Measurements from ENCODE around the gene ABCC4.
A peak's percentile ranks its signal among the peaks of the same experiment; 100 is the strongest.

ABCC4 gene

DNA sequence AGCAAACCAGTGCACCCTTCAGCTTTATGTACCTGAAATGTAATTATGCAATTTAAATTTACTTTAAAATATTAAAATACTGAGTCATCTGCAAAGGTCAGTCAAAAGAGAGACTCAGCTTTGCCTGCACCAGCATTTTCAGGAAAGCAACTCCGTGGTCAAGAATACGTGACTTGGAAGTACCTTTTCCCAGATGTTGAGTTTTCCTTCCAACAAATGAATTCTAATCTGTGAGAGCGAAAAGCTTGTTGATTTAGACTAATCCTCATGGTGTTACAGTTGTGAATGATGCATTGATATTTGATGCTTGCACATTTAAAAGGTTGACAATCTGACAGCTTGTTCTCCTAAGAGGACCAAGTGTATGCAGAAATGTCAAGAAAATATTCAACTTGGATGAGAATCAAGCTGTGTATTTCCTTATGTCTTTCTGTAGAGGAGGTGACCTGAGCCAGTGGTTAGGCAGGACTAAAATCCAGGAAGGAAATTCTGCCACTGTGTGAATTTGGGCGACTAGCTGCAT is 270.4 kb downstream of the ABCC4 start:
- DNase-seq = peak; percentile 11

DNA sequence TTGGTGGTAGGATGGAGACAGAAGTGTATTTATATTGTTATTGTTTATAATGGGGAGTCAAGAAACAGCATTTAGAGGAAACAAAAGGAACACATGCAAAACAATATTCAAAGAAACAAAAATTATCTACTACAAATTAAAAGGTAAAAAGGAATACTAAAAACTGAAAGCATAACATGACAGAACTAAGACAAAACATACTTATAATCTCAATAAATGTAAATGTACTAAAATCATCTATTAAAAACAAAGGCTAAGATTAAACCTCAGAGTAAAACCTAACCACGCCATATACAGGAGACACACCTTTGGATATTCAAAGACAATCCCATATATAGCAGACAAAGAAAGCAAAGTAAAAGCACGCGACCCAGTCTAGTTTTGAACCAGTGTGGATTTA is 273.6 kb downstream of the ABCC4 start:
- DNase-seq = no peak

DNA sequence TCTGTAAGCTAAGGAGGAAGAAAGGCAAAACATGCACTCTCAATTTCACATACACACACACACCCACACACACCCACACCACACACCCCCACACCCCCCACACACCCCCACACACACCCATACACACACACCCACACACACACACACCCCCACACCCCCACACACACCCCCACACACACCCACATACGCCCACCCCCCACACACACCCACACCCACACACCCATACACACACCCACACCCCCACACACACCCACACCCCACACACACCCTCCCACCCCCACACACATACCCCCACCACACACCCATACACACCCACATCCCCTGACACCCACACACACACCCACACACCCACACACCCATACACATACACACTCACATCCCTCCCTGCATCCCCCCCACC is 276.1 kb downstream of the ABCC4 start:
- DNase-seq = no peak

DNA sequence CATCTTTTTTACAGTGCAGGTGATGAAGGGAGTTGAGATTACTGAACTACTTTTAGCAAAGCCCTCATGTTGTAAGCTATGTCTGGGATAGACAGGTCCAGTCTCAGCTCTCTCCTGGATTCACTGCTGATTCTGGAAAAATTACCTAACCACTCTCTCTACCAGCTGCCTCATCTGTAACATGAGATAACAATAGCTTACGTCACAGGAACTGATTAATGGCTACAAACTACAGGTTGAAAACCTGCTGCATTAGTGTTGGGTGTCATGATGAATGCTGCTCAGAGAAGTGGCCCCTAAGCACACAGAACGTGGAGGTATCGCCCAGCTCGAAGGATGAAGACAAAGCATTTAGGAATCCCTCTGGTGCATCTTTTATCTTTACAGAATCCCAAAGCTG is 277.8 kb downstream of the ABCC4 start:
- DNase-seq = no peak

DNA sequence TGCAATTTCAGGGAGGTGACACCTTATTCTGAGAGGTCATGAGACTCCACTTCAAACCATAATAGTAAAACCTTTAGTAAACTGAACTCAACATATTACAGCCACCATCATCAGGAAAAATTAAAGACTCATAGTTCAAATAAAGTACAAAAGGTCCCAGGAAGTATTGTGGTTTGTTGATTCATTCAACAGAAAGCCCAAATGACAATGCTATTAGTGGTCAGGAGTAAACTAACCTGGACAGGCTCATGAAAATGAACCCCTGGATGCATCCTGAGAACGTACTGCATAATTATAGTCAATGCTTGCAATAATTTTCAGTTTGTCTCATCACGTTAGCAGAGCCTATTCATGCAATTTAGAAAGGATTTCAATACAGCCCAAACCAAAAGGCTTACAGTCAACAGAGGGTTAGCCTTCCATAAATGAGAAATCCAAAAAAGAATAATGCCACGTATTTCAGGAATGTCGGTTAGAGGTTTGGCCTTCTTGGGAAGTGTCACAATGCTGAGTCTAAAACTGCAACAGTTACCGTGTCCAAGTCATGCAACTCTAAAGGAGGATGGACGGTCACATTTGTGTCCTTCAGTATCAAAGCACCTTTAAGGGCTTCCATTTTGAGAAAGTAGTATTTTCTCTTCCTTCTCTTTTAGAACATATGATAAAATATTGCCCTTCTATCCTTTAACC is 280.8 kb downstream of the ABCC4 start:
- DNase-seq = no peak

DNA sequence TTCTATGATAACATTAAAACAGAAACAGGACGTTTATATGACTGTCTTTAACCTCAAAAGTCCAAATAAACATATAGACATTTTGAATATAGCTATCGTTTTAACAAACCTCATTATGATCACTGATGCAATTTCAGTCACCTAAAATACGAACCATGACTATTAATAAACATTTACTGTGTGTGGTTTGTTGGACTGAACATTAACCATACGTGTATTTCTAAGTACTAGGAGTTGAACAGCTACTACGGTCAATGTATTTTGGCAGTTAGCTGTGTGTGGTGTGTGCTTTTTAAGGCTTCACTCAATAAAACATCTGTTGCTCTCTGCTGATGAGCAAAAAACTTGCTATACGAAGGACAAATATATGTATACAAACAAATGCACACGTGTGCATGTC is 281.4 kb downstream of the ABCC4 start:
- DNase-seq = no peak

DNA sequence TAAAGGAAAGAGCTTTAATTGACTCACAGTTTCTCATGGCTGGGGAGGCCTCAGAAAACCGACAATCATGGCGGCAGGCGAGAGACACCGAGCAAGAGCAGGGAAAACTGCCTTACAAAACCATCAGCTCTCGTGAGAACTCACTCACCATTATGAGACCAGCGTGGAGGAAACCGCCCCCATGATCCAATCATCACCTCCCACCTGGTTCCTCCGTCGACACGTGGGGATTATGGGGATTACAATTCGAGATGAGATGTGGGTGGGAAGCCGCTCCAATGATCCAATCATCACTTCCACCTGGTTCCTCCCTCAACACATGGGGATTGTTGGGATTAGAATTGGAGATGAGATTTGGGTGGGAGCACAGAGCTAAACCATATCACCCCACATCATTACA is 293.9 kb downstream of the ABCC4 start:
- no peak for DNase-seq

DNA sequence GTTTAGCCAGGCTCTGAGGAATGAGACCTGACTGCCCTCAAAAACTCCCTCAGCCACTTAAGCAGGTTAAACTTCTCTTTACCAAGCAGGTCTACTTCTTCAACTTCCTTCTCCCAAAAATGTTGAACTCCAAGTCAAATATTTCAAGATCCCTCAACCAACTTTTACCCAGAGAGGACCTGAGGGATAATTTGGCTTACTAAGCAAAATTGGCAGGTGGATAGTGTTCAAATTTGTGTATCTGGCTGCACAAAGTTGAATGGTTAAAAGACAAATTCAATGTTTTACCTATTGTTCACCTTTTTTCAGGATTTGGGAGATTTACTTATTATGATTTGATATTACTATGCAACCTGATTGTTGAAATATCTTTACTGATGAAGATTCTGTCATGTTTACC is 296.0 kb downstream of the ABCC4 start:
- no peak for DNase-seq

DNA sequence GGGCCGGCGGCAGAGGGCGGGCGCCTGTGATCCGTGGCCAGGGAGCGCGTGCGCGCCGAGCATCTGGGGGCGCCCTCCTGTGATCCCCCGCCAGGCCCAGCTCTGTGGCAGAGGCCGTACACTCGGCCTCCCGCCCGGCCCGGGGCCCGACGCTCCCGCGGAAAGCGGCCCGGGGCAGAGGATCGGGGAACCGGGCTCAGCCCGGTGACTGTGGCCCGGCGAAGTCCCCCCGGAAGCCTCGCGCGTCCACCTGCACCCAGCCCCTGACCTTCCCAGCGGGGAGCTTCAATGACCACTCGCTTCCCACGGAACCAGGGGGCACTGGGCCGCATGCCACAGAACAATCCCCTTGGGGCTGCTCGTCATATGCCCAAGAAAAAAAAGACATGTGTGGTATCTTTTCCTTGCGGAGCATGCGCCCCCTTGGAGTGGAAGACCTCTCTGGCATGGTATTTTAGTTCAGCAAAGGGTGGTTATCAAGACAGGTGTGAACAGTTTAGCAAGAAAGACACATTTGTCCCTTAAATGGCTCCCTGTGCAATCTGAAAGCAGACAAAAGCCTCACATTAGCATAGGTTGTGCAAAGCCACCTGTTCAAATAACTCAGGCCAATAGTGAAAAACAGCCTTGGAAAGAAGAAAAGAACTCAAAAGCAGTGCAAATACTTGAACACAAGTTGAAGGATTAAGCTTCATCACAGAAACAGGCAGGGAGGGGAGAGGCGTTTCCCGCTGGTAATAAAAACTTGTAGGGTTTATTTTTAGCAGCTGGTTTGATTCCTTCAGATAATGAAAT is 298.0 kb downstream of the ABCC4 start:
- DNase-seq = peak; percentile 55

DNA sequence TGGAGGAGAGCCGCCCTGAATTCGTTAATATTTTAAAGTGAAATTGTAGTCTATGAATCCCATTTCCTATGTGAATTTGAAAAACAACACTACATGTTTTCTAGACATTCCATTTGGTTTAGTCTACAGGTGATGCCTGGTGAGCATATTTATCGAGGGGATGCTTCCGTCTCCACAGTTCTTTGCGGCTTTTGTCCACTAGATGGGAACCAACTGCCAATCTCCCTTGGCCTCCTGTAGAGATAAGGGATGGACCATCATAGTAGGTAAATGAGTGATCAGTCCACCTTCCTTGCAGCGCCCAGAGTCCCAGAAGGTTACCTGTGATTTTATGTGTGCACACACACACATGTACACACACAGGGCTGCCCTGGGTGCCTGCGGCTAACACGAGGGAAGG is 299.1 kb downstream of the ABCC4 start:
- peak; percentile 5 for DNase-seq

DNA sequence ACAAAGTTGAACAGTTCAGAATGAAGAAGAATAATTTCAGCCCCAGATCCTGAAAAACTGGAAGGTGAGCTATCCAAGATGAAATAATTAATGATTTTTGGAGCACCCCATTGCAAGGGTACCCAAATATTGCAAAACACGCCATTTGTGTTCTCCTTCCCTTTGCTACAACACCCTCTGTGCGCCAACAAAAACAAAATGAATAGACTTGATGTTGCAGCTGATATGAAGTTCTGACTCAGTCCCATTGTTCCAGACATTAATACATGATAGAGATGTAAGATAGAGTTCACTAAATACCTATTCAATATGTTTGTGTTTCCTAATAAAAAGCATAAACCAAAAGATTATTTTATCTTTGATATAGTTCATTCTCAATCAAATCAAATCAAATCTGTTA is 301.4 kb downstream of the ABCC4 start:
- DNase-seq = no peak

DNA sequence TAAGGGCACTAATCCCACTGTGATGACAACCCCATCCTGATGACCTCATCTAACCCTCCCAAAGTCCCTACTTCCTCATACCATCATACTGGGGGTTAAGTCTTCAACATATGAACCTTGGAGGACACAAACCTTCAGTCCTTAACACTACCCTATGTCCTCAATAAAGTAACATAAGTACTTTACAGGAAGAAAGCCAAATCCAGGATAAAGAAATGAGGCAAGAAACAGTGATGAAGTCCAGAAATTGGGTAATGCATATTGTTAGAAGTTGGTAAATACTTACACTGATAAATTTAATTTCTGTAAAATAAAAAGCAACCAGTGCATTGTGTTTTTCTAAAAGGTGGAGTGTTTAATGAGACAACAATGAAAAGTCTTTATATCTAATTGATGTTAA is 304.1 kb downstream of the ABCC4 start:
- no peak for DNase-seq

DNA sequence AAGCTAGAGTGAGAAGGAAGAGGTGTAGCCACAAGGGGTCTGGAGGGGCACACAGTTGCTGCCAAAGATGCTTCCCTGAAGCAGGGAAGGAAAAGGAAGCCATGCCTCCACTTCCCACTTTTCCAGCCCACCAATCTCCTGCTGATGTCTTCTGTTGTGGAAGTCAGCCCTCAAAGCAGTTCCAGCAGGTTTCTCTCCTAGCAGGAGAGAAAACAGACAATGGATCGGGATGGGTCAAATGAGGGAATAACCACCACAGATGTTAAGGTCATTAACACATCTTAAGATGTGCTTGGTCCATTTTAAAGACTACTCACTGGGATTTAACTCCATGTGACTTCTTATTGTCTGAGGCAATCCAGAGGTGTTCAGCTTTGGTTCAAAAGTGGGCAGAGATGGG is 304.8 kb downstream of the ABCC4 start:
- no peak for DNase-seq

DNA sequence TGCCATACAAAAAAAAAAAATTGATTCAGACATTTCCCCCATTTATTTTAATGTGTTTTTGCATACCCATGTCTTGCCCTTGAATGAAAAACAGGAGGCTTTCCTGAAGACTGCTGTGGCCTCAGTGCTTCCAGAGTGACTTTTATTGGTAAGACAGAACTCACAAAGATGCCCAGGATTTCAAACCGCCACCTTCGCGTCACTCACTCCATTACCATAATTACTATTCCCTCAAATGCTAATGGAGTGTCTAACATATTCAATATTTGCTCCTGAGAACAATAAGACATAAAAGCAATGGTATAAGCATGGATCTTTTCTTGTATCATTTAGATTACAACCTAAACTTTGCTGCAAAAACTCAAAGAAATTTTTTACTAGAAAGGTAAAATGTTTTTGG is 306.7 kb downstream of the ABCC4 start:
- DNase-seq = no peak

DNA sequence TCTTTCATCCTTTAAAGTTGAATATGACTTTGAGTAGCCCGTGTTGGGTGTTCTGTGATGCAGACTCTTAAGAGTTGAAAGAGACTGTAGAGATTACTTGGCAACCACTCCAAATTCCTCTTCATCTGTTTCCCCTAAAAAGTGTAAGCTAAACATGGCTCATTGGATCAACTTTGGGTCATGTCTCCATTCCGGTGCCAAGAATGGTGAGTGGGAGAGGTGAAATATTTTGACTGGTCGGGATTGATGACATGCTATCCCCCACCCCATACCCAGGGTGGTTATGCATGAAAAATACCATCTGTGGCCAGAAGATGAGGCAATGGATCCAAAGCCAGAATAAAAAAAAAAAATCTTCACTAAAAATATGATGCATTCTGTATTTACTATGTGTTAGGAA is 307.6 kb downstream of the ABCC4 start:
- no peak for DNase-seq

DNA sequence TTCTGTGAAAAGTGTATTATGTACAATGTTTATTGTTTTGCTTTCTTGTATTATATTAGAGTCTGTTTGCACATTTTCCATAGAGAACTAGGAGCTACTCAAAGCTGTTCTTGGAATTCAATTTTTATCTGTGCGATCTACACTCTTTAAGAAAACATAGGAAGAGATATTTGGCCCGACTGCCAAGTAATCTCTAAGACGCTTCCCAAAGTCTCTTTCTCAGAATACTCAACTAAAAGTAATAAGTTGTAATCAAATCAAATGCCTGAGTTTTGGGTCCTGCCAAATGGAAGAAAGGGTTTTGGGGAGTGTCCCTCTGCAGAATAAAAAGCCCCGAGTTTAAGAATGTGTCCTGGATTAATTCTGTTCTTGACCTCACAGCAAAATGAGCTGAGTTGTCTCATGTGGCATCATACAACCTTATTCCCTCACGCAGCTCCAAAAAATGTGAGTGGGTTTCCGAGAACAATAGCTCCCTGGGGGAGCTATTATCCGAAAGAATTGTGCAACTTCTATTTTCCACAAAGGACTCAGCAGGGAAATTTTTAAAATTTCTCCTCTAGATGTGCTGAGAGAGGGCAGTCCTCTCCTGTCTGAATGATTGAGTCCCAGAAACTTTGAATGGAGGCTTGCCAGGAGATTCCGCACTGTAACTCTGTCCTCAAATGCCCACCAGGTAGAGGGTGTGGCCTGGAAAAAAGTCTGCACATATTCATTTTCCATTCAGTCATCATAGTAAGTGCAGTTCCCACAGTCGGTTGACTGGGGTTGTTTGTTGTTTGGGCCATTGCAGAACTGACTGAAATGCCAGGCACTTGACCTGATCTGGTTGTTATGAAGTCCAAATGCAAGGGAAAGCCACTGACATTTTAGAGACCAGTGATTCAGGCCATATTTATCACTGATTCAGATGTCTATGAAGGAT is 309.0 kb downstream of the ABCC4 start:
- DNase-seq = no peak

DNA sequence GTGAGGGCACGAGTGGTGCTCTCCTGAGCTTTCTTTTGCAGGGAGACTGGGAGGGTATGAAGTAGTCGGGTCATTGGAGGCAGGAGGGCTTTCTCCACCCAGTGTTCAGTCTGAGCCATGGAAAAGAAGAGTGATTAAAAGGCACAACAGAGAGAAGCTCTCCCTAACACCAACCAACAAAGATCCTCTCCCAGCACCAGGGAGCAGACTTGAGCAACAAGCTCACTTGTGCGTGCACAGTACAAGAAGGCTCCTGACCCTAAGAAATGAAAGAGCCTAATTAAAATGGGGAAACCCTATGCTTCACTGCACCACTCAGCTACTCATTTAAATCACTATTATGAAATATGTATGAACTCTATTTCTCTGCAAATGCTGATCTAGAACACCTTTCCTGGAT is 312.6 kb downstream of the ABCC4 start:
- no peak for DNase-seq

DNA sequence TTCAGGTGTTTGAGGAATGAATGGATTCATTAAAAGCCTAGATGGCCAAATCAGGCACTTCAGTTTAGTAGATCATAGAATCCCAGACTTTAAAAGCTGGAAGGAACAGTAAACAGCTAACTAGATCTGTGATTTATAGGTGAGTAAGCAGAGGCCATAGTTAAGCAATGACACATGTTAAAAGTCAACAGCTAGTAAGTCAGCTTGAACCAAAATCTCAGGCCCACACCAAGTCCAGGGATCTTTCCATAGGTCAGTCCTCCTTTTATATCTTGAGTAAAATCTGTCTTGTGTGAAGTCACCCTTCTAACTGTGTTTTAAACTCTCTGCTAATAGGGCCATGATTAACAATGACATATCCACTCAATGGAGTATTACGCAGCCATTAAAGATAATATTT is 313.4 kb downstream of the ABCC4 start:
- DNase-seq = no peak

DNA sequence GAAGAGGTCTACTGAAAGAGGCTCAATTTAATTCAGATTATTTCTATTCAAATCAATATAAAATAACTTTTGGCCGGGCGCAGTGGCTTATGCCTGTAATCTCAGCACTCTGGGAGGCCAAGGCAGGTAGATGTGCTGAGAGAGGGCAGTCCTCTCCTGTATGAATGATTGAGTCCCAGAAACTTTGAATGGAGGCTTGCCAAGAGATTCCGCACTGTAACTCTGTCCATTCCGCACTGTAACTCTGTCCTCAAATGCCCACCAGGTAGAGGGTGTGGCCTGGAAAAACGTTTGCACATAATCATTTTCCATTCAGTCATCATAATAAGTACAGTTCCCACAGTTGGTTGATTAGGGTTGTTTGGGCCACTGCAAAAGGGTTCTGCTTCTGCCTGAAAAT is 314.2 kb downstream of the ABCC4 start:
- DNase-seq = no peak

DNA sequence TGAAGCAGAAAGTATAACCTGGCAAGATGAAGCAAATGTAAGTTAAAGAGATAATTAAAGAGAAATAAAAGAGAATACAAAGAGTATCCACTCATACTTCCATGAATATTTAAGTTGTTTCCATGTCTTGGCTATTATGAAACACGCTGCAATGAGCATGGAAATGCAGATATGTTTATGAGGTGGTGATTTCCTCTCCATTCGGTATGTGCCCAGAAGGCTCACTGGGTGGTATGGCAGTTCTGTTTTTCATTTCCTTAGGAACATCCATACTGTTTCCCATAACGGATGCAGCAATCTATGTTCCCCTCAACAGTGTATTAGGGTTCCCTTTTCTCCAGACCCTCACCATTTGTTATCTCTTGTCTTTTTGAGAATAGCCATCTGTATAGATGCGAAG is 316.3 kb downstream of the ABCC4 start:
- DNase-seq = no peak

DNA sequence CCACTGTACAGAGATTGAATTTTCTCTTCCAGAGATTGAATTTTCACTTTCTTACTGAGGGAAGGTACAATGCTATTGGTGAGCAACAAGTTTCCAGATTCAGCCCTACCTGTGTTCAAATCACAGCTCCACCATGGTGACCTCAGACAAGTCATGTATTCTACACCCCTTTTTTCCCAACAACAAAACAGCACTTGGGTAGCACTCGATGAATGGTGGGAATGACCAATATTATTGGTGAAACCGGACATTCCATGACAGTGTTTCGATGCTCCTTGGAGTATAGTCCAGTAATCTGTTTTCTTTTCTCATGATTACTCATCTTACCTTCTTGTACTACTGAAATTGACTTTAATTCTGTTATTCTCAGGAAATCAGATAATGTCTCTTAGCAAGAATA is 322.7 kb downstream of the ABCC4 start:
- no peak for DNase-seq

DNA sequence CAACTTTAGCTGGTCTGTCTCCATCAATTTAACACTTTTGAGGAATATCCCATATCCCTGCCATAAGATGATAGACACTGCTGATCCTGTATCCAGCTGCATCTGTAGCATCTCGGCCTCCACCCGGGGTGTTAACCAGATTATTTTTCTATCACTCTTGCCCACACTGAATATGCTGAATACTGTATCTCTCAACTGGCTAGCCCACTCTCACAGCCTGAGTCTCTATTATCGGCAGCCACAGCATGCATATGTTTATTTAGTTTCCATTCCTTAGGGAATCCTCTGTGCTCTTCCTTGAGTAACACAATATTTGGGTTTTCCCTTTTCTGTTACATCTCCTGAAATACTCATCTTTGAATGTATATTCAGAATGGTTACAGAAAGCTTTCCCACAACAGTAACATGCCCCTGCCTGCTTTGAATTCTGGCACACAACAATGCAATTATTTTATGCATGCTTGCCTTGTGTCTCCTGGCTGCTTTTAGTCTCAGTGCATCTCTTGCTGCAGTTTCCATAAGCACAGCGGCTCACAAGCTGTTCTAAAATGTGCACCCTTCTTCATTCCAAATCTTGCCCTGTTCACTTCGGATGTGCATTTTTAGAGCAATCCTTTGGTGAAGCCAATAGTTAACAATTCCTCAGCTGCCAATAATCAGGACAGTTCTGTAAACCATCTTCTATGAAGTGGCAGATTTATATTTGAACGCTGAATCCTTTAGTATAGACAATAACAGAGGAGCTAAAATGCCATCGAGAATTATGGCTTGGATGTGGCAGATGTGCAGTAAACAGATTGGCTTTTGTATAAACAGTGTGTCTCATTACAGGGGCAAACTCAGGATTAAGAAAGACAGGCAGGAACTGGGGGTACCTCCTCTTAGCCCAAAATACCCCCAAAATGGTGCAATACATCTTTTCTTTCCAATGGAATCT is 327.0 kb downstream of the ABCC4 start:
- peak; percentile 61 for DNase-seq
